Medulla oblongata (tissue), 1 donor: ENCODE results near the gene DHX29.

Experiments used
- DNase-seq: peaks from one replicate; pipeline ENCODE4 v3.0.0-alpha.2; 2015; ENCODE audit errors: extremely low spot score

DHX29 gene

GRCh38 chr5:55313870-55314617 is 6.5 kb upstream of the DHX29 start:
- no peak for DNase-seq

- no peak for DNase-seq
Observed at GRCh38 chr5:55308254-55308836, 851 bp upstream of the DHX29 start.

GRCh38 chr5:55306641-55307382 is 682 bp downstream of the DHX29 start:
- DNase-seq: no peak

- DNase-seq: no peak
Observed at GRCh38 chr5:55305345-55305744, 2.1 kb downstream of the DHX29 start.

- no peak for DNase-seq
Observed at GRCh38 chr5:55304584-55304983, 2.9 kb downstream of the DHX29 start.

GRCh38 chr5:55303238-55303690 is 4.2 kb downstream of the DHX29 start:
- DNase-seq: no peak

- no peak for DNase-seq
Observed at GRCh38 chr5:55300890-55301289, 6.6 kb downstream of the DHX29 start.

- no peak for DNase-seq
Observed at GRCh38 chr5:55294935-55295334, 12.6 kb downstream of the DHX29 start.

- no peak for DNase-seq
Observed at GRCh38 chr5:55290991-55291390, 16.5 kb downstream of the DHX29 start.

- DNase-seq: no peak
Observed at GRCh38 chr5:55289808-55290207, 17.7 kb downstream of the DHX29 start.

- DNase-seq: no peak
Observed at GRCh38 chr5:55286411-55286933, 21.0 kb downstream of the DHX29 start.

- no peak for DNase-seq
Observed at GRCh38 chr5:55278778-55279177, 28.7 kb downstream of the DHX29 start.

- DNase-seq: no peak
Observed at GRCh38 chr5:55276771-55277170, 30.7 kb downstream of the DHX29 start.

GRCh38 chr5:55258339-55258738 is 49.2 kb downstream of the DHX29 start:
- DNase-seq: no peak

- DNase-seq: no peak
Observed at GRCh38 chr5:55254802-55255201, 52.7 kb downstream of the DHX29 start.

GRCh38 chr5:55250064-55250463 is 57.4 kb downstream of the DHX29 start:
- DNase-seq: no peak

GRCh38 chr5:55241746-55242145 is 65.7 kb downstream of the DHX29 start:
- no peak for DNase-seq

- DNase-seq: no peak
Observed at GRCh38 chr5:55236800-55237199, 70.7 kb downstream of the DHX29 start.

GRCh38 chr5:55234121-55234700 is 73.3 kb downstream of the DHX29 start:
- DNase-seq: peak; percentile 15

- DNase-seq: peak; percentile 9
Observed at GRCh38 chr5:55232985-55233928, 74.2 kb downstream of the DHX29 start, which contains the start of gene CCNO. CCNO (minus strand) TSS chr5:55233608; CDS start chr5:55233523, 85 bp downstream.
